ENCODE results near the gene LMO7. TPM values are rescaled to one million over a fixed set of nuclear protein-coding genes. Genes with fewer than 3 reads are reported as not detected.
"Not testable (repeated sequence)": the region's sequence is repeated elsewhere in the genome, so short reads cannot be mapped to it uniquely, and the experiment has no call there.

LMO7 gene
- total RNA-seq, 1 experiment from 2014 or later = 105 TPM

- Mint-ChIP-seq H3K4me3 (ENCODE audit: low read depth, unreplicated experiment) (no peak overlapping the region), H3K36me3 (ENCODE audit: insufficient read depth, unreplicated experiment) (peaks cover 25% of the 10 kb centered on the region), H3K9me3 (ENCODE audit: low read depth, unreplicated experiment) (peaks cover 2% of the 10 kb centered on the region), H3K4me1 (ENCODE audit: low read depth, unreplicated experiment) (peaks cover 18% of the 10 kb centered on the region), H3K27ac (ENCODE audit: unreplicated experiment) (peak overlapping the region; percentile 85), H3K27me3 (ENCODE audit: unreplicated experiment) (no peaks in the 10 kb centered on the region)
- no peak for DNase-seq
- no TSS peak for BruUV-seq (replicated peaks)
- no peak for TF ChIP-seq CTCF (IDR thresholded peaks at IDR 0.05; ENCODE audit: unreplicated experiment)
- intact Hi-C loops (cut with micrococcal nuclease; ENCODE audit: unreplicated experiment) = no loop called here
- CTCF ChIA-PET = interaction anchor here (0.6 kb wide), 1 partner anchor 92 kb away, joined by 3 read pairs; no protein-coding TSS in a partner anchor
Observed at GRCh38 chr13:75774176-75774575, 138.0 kb downstream of the LMO7 start.

- peaks cover 27% of the 10 kb centered on the region for H3K4me1 Mint-ChIP-seq (ENCODE audit: low read depth, unreplicated experiment)
- no peak for DNase-seq
- BruUV-seq (replicated peaks) = no TSS peak
- H3K36me3 Mint-ChIP-seq (ENCODE audit: insufficient read depth, unreplicated experiment) = peaks cover 25% of the 10 kb centered on the region
- H3K27ac Mint-ChIP-seq (ENCODE audit: unreplicated experiment) = peak overlapping the region; percentile 52
- H3K27me3 Mint-ChIP-seq (ENCODE audit: unreplicated experiment) = no peaks in the 10 kb centered on the region
- TF ChIP-seq CTCF (IDR thresholded peaks at IDR 0.05; ENCODE audit: unreplicated experiment) = no peak
- intact Hi-C loops (cut with micrococcal nuclease; ENCODE audit: unreplicated experiment) = no loop called here
- no peak overlapping the region for H3K4me3 Mint-ChIP-seq (ENCODE audit: low read depth, unreplicated experiment)
- CTCF ChIA-PET = no interaction called here
- H3K9me3 Mint-ChIP-seq (ENCODE audit: low read depth, unreplicated experiment) = peaks cover 2% of the 10 kb centered on the region
Observed at GRCh38 chr13:75776550-75776949, 140.4 kb downstream of the LMO7 start.

DNA sequence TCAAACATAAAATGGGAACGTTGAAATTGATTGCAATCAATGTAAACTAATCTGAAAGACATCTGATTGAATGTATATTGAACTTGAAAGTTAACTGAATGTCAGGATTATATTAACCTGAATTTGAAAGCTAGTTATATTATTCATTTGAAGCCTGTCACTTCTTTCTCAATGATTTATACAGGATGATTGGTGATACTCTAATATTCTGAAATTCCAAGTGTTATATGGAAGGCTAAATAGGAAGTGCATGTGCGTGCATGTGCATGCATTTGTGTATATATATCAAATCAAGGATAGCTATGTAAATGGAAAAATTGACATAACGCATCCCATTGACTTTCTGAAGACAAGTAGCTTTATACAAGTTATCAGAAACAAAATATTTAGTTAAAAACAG, 143.3 kb downstream of the LMO7 start:
- peak overlapping the region; percentile 65 for H3K27ac Mint-ChIP-seq (ENCODE audit: unreplicated experiment)
- DNase-seq = no peak
- intact Hi-C loops (cut with micrococcal nuclease; ENCODE audit: unreplicated experiment) = no loop called here
- no peaks in the 10 kb centered on the region for H3K9me3 Mint-ChIP-seq (ENCODE audit: low read depth, unreplicated experiment)
- no peaks in the 10 kb centered on the region for H3K27me3 Mint-ChIP-seq (ENCODE audit: unreplicated experiment)
- no peak for TF ChIP-seq CTCF (IDR thresholded peaks at IDR 0.05; ENCODE audit: unreplicated experiment)
- no peak overlapping the region for H3K4me3 Mint-ChIP-seq (ENCODE audit: low read depth, unreplicated experiment)
- BruUV-seq (replicated peaks) = no TSS peak
- peaks cover 15% of the 10 kb centered on the region for H3K4me1 Mint-ChIP-seq (ENCODE audit: low read depth, unreplicated experiment)
- CTCF ChIA-PET = interaction anchor here (0.6 kb wide), 1 partner anchor 353 kb away, joined by 3 read pairs; no protein-coding TSS in a partner anchor
- peaks cover 12% of the 10 kb centered on the region for H3K36me3 Mint-ChIP-seq (ENCODE audit: insufficient read depth, unreplicated experiment)

- Mint-ChIP-seq H3K36me3 (ENCODE audit: insufficient read depth, unreplicated experiment) (peaks cover 12% of the 10 kb centered on the region), H3K4me1 (ENCODE audit: low read depth, unreplicated experiment) (peaks cover 15% of the 10 kb centered on the region), H3K27ac (ENCODE audit: unreplicated experiment) (peak overlapping the region; percentile 65), H3K4me3 (ENCODE audit: low read depth, unreplicated experiment) (peak overlapping the region; percentile 19)
- intact Hi-C loops (cut with micrococcal nuclease; ENCODE audit: unreplicated experiment); H3K9me3 Mint-ChIP-seq (ENCODE audit: low read depth, unreplicated experiment); H3K27me3 Mint-ChIP-seq (ENCODE audit: unreplicated experiment); BruUV-seq (replicated peaks); CTCF ChIA-PET: not testable (repeated sequence)
- peak; percentile 35 for DNase-seq
Observed at GRCh38 chr13:75780103-75780502, 144.0 kb downstream of the LMO7 start.

DNA sequence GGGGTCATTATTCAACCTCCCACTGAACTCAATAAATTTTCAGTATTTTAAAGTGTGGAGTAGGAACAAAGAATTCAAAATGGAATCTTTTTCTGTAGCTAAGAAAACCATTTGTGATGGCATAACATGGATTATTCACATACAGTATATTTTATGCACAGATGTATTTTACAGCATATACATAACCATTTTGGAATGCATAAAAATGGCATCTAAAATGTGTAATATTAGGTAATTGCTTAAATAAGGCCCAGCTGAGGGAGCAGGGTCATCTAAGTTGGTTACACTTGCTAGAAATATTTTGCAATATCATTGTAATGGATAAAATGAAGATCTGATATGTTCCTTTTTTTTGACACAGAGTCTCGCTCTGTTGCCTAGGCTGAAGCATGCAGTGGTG, 146.9 kb downstream of the LMO7 start:
- Mint-ChIP-seq H3K27ac (ENCODE audit: unreplicated experiment) (peak overlapping the region; percentile 67), H3K4me1 (ENCODE audit: low read depth, unreplicated experiment) (peaks cover 15% of the 10 kb centered on the region), H3K27me3 (ENCODE audit: unreplicated experiment) (no peaks in the 10 kb centered on the region), H3K4me3 (ENCODE audit: low read depth, unreplicated experiment) (no peak overlapping the region), H3K36me3 (ENCODE audit: insufficient read depth, unreplicated experiment) (peaks cover 16% of the 10 kb centered on the region), H3K9me3 (ENCODE audit: low read depth, unreplicated experiment) (no peaks in the 10 kb centered on the region)
- no peak for TF ChIP-seq CTCF (IDR thresholded peaks at IDR 0.05; ENCODE audit: unreplicated experiment)
- intact Hi-C loops (cut with micrococcal nuclease; ENCODE audit: unreplicated experiment) = no loop called here
- BruUV-seq (replicated peaks) = no TSS peak
- CTCF ChIA-PET = no interaction called here
- no peak for DNase-seq
